ENCODE data around the gene TTLL13. TPM values are rescaled to one million over a fixed set of nuclear protein-coding genes. Genes with fewer than 3 reads are reported as not detected.
"Not testable (repeated sequence)": the region's sequence is repeated elsewhere in the genome, so short reads cannot be mapped to it uniquely, and the experiment has no call there.

Gene TTLL13
- total RNA-seq, 1 experiment from 2014 or later: not detected

- DNase-seq (ENCODE audit: low read depth): peak; percentile 92
Measured at GRCh38 chr15:90233387-90234095, 15.8 kb upstream of the TTLL13 start, which contains the start of gene CIB1. Gene CIB1, minus strand, starts transcription at chr15:90233941. Its CDS starts 56 bp downstream, at chr15:90233885.

DNA sequence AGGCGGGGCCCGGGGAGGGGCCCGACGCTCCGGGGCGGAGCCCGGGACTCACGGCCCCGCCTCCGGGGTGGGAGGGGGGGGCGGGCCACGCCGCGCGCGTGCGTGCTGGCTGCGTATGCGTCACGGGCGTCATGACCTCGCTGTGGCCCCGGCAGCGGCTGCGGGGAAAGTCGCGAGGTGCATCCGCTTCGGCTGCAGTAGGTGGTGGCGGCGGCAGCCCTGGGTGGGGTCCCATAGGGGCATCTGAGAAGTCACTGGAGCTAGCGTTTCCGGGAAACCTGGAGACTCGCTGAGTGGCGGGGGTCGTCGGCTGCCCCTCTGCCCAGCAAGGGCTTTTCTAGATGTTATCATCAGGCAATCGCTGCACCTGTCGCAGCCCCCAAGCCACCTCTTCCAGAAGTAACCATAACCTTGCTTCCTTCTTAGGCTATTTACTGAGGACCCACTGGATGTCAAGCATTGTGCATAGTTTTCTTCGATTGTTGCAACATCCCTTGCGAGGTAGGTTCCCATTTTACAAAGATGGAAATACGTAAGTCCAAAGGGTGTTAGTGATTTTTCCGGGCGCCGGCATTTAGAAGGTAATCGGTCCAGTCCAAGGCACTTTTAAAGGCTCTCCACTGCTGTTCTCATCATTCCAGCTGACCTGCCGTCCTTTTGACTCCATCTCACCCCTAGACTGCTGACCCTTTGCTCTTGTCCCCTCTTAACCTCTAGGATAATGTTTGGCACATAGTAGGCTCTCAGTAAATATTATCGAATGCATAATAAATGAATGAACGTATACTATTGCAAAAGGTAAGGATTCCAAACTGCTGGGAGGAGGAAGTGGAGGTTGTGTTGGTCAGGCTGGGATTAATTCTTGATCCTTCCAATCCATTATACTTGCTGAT lies 15.0 kb upstream of the TTLL13 start, which contains the start of gene GDPGP1:
Gene GDPGP1, plus strand, starts transcription at position 114 of the 893 bp plus-strand sequence. CDS start 6,700 bp downstream, outside the sequence.
- no peak for DNase-seq (ENCODE audit: low read depth)

GRCh38 chr15:90239371-90239770 lies 10.0 kb upstream of the TTLL13 start:
- DNase-seq (ENCODE audit: low read depth): peak; percentile 13

GRCh38 chr15:90240856-90241255 lies 8.5 kb upstream of the TTLL13 start:
- DNase-seq (ENCODE audit: low read depth): no peak

DNA sequence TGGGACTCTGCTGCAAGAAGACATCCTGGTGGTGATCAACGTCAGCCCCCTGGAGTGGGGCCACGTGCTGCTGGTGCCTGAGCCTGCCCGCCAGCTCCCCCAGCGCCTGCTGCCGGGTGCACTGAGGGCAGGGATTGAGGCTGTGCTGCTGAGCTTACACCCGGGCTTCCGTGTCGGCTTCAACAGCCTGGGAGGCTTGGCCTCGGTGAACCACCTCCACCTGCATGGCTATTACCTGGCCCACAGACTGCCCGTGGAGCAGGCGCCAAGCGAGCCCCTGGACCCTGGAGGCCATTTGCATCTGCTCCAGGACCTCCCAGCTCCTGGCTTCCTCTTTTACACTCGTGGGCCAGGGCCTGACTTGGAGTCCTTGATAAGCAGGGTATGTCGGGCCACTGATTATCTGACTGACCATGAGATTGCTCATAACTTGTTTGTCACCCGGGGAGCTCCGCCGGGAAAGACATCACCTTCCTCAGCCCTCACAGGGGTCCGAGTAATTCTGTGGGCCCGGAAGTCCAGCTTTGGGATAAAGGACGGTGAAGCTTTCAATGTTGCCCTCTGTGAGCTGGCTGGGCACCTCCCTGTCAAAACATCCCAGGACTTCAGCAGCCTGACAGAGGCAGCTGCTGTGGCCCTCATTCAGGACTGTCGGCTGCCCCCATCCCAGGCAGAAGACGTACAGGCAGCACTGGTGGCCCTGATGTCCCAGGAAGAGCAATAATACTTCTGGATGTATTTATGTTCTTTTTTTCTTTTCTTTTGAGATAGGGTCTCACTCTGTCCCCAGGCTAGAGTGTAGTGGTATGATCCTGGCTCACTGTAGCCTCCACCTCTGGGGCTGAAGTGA lies 7.8 kb upstream of the TTLL13 start:
- DNase-seq (ENCODE audit: low read depth): no peak

GRCh38 chr15:90243943-90244639 lies 5.3 kb upstream of the TTLL13 start:
- DNase-seq (ENCODE audit: low read depth): no peak

GRCh38 chr15:90248789-90249202 lies 560 bp upstream of the TTLL13 start:
- DNase-seq (ENCODE audit: low read depth): no peak

- DNase-seq (ENCODE audit: low read depth): no peak
Measured at GRCh38 chr15:90257776-90258175, 8.4 kb downstream of the TTLL13 start.

DNA sequence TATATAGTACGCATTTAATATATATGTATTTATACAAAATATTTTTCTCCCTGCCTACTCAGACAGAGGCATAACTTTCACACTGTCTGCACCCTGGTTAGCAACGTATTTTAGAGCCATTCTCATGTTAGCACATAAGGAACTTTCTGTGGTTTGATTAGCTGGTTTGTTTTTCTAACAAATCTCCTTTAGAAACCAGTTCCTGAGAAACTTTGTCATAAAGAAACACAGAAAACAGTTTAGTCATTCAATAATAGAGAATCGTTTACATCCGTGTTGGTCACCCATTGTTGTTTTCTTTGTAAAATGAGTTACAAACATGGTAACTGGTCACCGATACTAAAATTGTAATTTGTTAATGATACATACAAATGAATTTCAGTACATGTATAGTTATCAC lies 10.2 kb downstream of the TTLL13 start:
- no peak for DNase-seq (ENCODE audit: low read depth)

GRCh38 chr15:90260731-90261130 lies 11.4 kb downstream of the TTLL13 start:
- not testable (repeated sequence) for DNase-seq (ENCODE audit: low read depth)

GRCh38 chr15:90261811-90262210 lies 12.5 kb downstream of the TTLL13 start:
- DNase-seq (ENCODE audit: low read depth): peak; percentile 90

GRCh38 chr15:90262426-90262825 lies 13.1 kb downstream of the TTLL13 start:
- no peak for DNase-seq (ENCODE audit: low read depth)

GRCh38 chr15:90264671-90265070 lies 15.3 kb downstream of the TTLL13 start:
- peak; percentile 66 for DNase-seq (ENCODE audit: low read depth)

DNA sequence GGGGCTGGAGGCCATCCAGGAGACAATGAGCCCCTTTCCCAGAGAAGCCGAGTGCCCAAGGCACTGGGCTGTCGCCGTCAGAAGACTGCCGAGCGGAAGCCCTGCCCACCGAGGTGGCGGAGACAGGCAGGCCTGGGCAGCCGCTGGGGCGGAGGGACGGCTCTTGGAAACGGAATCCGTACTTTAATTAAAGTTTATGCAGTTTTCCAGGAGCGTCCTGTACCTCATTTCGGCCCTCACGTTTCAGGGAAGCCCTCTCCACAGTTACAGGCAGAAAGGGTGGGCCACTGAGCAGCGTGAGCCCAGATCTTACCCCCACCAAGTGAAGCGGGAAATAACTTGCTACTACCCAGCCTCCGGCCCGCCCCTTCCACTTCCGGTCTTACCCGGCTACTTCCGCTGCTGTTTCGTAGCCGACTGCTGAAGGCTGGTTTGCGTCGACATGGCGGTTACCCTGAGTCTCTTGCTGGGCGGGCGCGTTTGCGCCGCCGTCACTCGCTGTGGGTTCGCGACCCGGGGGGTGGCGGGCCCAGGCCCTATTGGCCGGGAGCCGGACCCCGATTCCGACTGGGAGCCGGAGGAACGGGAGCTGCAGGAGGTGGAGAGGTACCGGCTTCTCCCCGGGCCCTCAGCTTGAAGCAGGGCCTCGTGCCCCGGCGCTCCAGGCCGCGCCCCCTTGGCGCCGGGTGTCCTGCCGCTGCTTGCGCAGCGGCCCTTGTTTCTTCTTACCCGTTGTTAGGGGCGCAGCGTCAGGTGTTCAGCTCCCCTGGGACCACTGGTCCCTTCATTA lies 16.1 kb downstream of the TTLL13 start, which contains the start of gene NGRN:
Gene NGRN, plus strand, starts transcription at position 402 of the 790 bp plus-strand sequence. Its CDS starts 41 bp downstream, at position 443.
- DNase-seq (ENCODE audit: low read depth): peak; percentile 90

DNA sequence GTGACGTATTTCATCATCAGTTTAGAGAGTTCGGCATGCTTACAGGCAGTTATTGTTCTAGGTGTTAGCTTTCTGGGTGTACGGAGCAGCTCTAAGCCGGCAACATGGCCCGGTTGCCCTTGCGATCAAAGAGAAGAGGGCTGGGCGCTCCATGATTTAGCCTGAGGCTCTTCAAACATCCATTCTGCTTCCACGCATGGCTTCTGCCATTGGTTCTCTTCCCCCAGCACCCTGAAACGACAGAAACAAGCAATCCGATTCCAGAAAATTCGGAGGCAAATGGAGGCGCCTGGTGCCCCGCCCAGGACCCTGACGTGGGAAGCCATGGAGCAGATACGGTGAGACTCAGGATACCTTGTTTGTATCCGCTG lies 16.7 kb downstream of the TTLL13 start:
- no peak for DNase-seq (ENCODE audit: low read depth)

DNA sequence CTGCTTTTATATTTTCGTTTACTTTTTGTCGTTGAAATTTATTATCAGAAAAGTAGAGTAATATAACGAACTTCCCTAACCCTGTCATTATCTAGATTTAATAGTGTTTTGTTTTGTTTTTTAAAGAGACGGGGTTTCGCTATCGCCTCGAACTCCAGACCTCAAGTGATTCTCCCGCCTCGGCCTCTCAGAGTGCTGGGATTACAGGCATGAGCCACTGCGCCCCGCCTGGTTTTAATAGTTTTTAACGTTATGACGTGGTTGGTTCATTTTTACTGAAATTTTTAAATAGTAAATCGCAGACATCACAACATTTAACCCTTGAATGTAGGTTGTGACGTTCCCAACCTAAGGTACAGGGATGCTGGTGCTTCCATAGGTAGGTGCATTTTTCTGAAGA lies 17.1 kb downstream of the TTLL13 start:
- no peak for DNase-seq (ENCODE audit: low read depth)

GRCh38 chr15:90268415-90268814 lies 19.1 kb downstream of the TTLL13 start:
- DNase-seq (ENCODE audit: low read depth): no peak

DNA sequence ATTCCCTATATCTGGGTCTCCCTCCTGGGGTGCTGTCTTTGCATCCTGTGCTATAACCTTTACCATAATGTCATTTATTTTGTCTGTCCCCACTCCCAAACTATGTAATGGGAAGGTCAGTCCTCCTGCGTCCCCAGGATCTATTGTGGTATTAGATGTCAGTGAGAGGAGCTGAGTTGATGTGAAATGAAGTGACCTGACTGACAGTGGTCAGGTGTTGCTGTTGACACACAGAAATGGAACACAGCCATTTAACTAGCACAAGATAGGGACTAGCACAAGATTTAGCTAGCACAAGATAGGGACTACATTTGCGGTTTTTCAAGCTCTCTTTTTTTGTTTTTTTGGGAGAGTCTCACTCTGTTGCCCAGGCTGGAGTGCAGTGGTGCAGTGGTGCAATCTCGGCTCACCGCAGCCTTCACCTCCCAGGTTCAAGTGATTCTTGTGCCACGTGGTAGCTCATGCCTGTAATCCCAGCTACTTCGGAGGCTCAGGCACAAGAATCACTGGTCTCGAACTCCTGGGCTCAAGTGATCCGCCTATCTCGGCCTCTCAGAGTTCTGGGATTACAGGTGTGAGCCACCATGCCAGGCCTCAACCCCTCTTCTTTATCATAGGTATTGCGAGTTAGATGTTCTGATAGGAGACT lies 21.3 kb downstream of the TTLL13 start:
- no peak for DNase-seq (ENCODE audit: low read depth)

DNA sequence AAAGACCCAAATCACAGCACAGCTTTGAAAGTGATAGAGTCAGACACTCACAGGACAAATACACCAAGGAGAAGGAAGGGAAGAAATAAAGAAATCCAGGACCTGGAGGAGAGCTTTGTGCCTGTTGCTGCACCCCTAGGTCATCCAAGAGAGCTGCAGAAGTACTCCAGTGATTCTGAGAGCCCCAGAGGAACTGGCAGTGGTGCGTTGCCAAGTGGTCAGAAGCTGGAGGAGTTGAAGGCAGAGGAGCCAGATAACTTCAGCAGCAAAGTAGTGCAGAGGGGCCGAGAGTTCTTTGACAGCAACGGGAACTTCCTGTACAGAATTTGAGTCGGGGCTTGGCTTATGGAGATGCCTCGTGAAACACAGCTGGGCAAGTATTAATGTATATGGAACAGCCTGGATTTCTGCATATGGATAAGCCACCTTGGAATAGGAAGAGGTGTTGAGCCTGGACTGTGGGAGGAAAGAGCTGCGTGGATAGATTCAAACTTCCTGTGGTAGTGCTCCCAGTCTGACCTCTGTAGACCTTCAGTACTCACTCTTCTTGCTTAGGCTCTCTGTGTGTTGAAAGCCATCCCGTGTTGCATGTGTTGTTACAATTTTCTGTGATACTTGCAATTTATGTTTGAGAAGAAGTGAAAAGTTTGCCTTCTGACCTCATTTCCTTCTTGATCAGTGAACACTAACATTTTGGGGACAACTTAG lies 22.3 kb downstream of the TTLL13 start:
- DNase-seq (ENCODE audit: low read depth): no peak

Measured in HT1080 (cell line).